HCT116 (cell line): ENCODE data around the gene ARL6IP4. TPM values are rescaled to one million over a fixed set of nuclear protein-coding genes. Genes with fewer than 3 reads are reported as not detected.

Source experiments
- ATAC-seq: fragments of 200-7000 bp; cut with Tn5 transposase; 2 replicates; pipeline ENCODE4 v1.9.1; 2020; ENCODE audit warnings: mild to moderate bottlenecking, moderate library complexity
- BruUV-seq: library from RNA; stranded (reverse); fragments of 400-500 nt; replicated peaks from 2 replicates; lab custom pipeline; 2021; lab: Mats Ljungman, UMichigan
- CTCF ChIA-PET: fragments of 300-600 bp; sonication (Branson Sonifier 250); formaldehyde crosslinking; loops from one replicate; lab custom pipeline; 2021; ENCODE audit warnings: antibody characterized with exemption; lab: Charles Lee
- POLR2A ChIA-PET: fragments of 300-600, 350-600 bp; sonication (Branson Sonifier 250); formaldehyde crosslinking; loops from one replicate; lab custom pipeline; 2021; ENCODE audit warnings: antibody characterized with exemption; lab: Charles Lee
- RAD21 ChIA-PET, 2 experiments: fragments of 300-600 bp; sonication (Branson Sonifier 250); formaldehyde crosslinking; loops; one replicate each; lab custom pipeline; 2023; ENCODE audit warnings: low total read pairs in 2 of 2; ENCODE audit not compliant: uncharacterized antibody in 2 of 2, unreplicated experiment in 2 of 2, low non-redundant PET in 1 of 2; lab: Charles Lee
- DNase-seq: peaks from one replicate; pipeline ENCODE4 v3.0.0-alpha.2; 2010; ENCODE audit warnings: low read depth, low spot score
- H2AFZ ChIP-seq: fragments of 200-600 bp; shearing (Covaris generic), sonication (generic); 2 replicates; pipeline ENCODE4 v1.6.1; 2017; ENCODE audit warnings: low read depth, mixed run types, mixed read lengths, antibody characterized with exemption, low read length; ENCODE audit not compliant: poor library complexity, severe bottlenecking
- H3K27ac ChIP-seq: 2 replicates; pipeline ENCODE4 v1.5.1; 2012; ENCODE audit warnings: low read depth, low read length
- H3K27me3 ChIP-seq: fragments of 200-600 bp; sonication (generic); 2 replicates; pipeline ENCODE4 v1.6.1; 2016; ENCODE audit warnings: mixed run types, low read length, mixed read lengths; ENCODE audit not compliant: insufficient read depth
- H3K36me3 ChIP-seq, 2 experiments: fragments of 200-500 bp in 1 of 2; fragments of 200-600 bp in 1 of 2; sonication (Bioruptor generic) in 1 of 2; sonication (generic) in 1 of 2; 2 replicates each; pipeline versions ENCODE4 v1.5.1 to v1.6.1; 2014 to 2016; ENCODE audit warnings: low read length in 2 of 2, inconsistent platforms in 1 of 2, mixed read lengths in 1 of 2, mixed run types in 1 of 2; ENCODE audit not compliant: insufficient read depth in 2 of 2, control insufficient read depth in 1 of 2
- H3K4me1 ChIP-seq, 2 experiments: fragments of 200-600 bp in 1 of 2; sonication (generic) in 1 of 2; 2 replicates each; pipeline versions ENCODE4 v1.5.1 to v1.6.1; 2012 to 2017; ENCODE audit warnings: low read length in 2 of 2, inconsistent platforms in 1 of 2, mild to moderate bottlenecking in 1 of 2, mixed read lengths in 1 of 2, mixed run types in 1 of 2, moderate library complexity in 1 of 2; ENCODE audit not compliant: insufficient read depth in 2 of 2, control insufficient read depth in 1 of 2
- H3K4me2 ChIP-seq: fragments of 200-600 bp; sonication (generic); 2 replicates; pipeline ENCODE4 v1.6.1; 2017; ENCODE audit warnings: mixed run types, low read length, mixed read lengths
- H3K4me3 ChIP-seq, 2 experiments: fragments of 200-600 bp in 1 of 2; sonication (generic) in 1 of 2; replicated peaks in 1 of 2; 2 replicates each; pipeline ENCODE4 v1.5.1; 2011 to 2016; ENCODE audit warnings: low read length in 2 of 2, control low read depth in 1 of 2, low read depth in 1 of 2, mild to moderate bottlenecking in 1 of 2, mixed read lengths in 1 of 2, mixed run types in 1 of 2
- H3K79me2 ChIP-seq: fragments of 200-600 bp; sonication (generic); 2 replicates; pipeline ENCODE4 v1.6.1; 2017; ENCODE audit warnings: mild to moderate bottlenecking, mixed run types, low read length, moderate library complexity, mixed read lengths; ENCODE audit not compliant: insufficient read depth
- H3K9ac ChIP-seq: fragments of 200-600 bp; sonication (generic); 2 replicates; pipeline ENCODE4 v1.6.1; 2016; ENCODE audit warnings: low read length, mixed read lengths
- H3K9me2 ChIP-seq: fragments of 200-600 bp; sonication (generic), shearing (Covaris generic); 2 replicates; pipeline ENCODE4 v1.6.1; 2017; ENCODE audit warnings: mixed run types, mild to moderate bottlenecking, moderate library complexity; ENCODE audit not compliant: insufficient read depth
- H3K9me3 ChIP-seq, 2 experiments: fragments of 200-500 bp in 1 of 2; fragments of 200-600 bp in 1 of 2; sonication (Bioruptor generic) in 1 of 2; sonication (generic) in 1 of 2; 2 replicates each; pipeline ENCODE4 v1.6.1; 2014 to 2017; ENCODE audit warnings: low read length in 2 of 2, mixed read lengths in 2 of 2, inconsistent platforms in 1 of 2, low read depth in 1 of 2, mild to moderate bottlenecking in 1 of 2, mixed run types in 1 of 2, moderate library complexity in 1 of 2; ENCODE audit not compliant: control insufficient read depth in 1 of 2, insufficient read depth in 1 of 2
- H4K20me1 ChIP-seq: fragments of 200-600 bp; sonication (generic), shearing (Covaris generic); 2 replicates; pipeline ENCODE4 v1.6.1; 2017; ENCODE audit warnings: mixed run types, mild to moderate bottlenecking, moderate library complexity; ENCODE audit not compliant: insufficient read depth
- ATF3 ChIP-seq: IDR thresholded peaks from 2 replicates; pipeline ENCODE4 v1.6.1; 2012
- CBX3 ChIP-seq: IDR thresholded peaks from 2 replicates; pipeline ENCODE4 v1.6.1; 2012; ENCODE audit warnings: low read depth
- EGR1 ChIP-seq: IDR thresholded peaks from 2 replicates; pipeline ENCODE4 v1.6.1; 2012; ENCODE audit warnings: low read depth
- EZH2 ChIP-seq: fragments of 200-600 bp; sonication (generic); IDR thresholded peaks from 2 replicates; pipeline ENCODE4 v1.6.1; 2017; ENCODE audit warnings: antibody characterized with exemption, mixed run types
- EZH2phosphoT487 ChIP-seq: fragments of 200-600 bp; IDR thresholded peaks from 2 replicates; pipeline ENCODE4 v1.6.1; 2018; ENCODE audit warnings: antibody characterized with exemption, borderline replicate concordance
- FOSL1 ChIP-seq: IDR thresholded peaks from 2 replicates; pipeline ENCODE4 v1.6.1; 2012; ENCODE audit warnings: low read depth
- JUND ChIP-seq: IDR thresholded peaks from 2 replicates; pipeline ENCODE4 v1.6.1; 2012
- MAX ChIP-seq: IDR thresholded peaks from 2 replicates; pipeline ENCODE4 v1.6.1; 2012
- POLR2A ChIP-seq: IDR thresholded peaks from 2 replicates; pipeline ENCODE4 v1.7.0; 2011; ENCODE audit warnings: borderline replicate concordance; ENCODE audit not compliant: insufficient read depth, insufficient read length; ENCODE audit errors: extremely low read depth
- POLR2AphosphoS5 ChIP-seq: IDR thresholded peaks from 2 replicates; pipeline ENCODE4 v1.6.1; 2011; ENCODE audit warnings: mild to moderate bottlenecking, low read depth, low read length, moderate library complexity
- RAD21 ChIP-seq: IDR thresholded peaks from 2 replicates; pipeline ENCODE4 v1.6.1; 2012; ENCODE audit warnings: low read depth, mild to moderate bottlenecking
- REST ChIP-seq: IDR thresholded peaks from 2 replicates; pipeline ENCODE4 v1.6.1; 2012; ENCODE audit warnings: low read depth
- SIN3A ChIP-seq: IDR thresholded peaks from 2 replicates; pipeline ENCODE4 v1.6.1; 2012; ENCODE audit warnings: low read depth
- SP1 ChIP-seq: IDR thresholded peaks from 2 replicates; pipeline ENCODE4 v1.6.1; 2012; ENCODE audit warnings: low read depth
- TCF7L2 ChIP-seq: IDR thresholded peaks from 2 replicates; pipeline ENCODE4 v1.7.0; 2011; ENCODE audit warnings: borderline replicate concordance, inconsistent platforms; ENCODE audit not compliant: insufficient read depth, insufficient read length; ENCODE audit errors: extremely low read depth
- ZBTB33 ChIP-seq: IDR thresholded peaks from 2 replicates; pipeline ENCODE4 v1.6.1; 2011; ENCODE audit warnings: mild to moderate bottlenecking, low read length, moderate library complexity; ENCODE audit not compliant: insufficient replicate concordance; ENCODE audit errors: extremely low read depth
- ZFX ChIP-seq: fragments of 450-650 bp; IDR thresholded peaks from 2 replicates; pipeline ENCODE4 v1.6.1; 2017
- ZNF274 ChIP-seq: fragments of 200-500 bp; sonication (Bioruptor generic); IDR thresholded peaks from 2 replicates; pipeline ENCODE4 v1.6.1; 2014; ENCODE audit warnings: mild to moderate bottlenecking, low read depth, low read length, inconsistent platforms
- intact Hi-C: fragments of 100-400 bp; cut with micrococcal nuclease; formaldehyde crosslinking; loops from 2 replicates; pipeline ENCODE4 v1.10.0; 2022
- total RNA-seq: library from RNA; stranded (reverse); gene quantifications from one replicate; pipeline ENCODE4 v1.2.1, GENCODE V29; 2021; ENCODE audit not compliant: unreplicated experiment

ARL6IP4 gene
- total RNA-seq, 1 experiment from 2014 or later: 128 TPM

GRCh38 chr12:122989225-122989839, 8.9 kb downstream of the ARL6IP4 start:
- Histone ChIP-seq H2AFZ (no peak overlapping the region), H3K9me2 (no peaks in the 10 kb centered on the region), H4K20me1 (no peaks in the 10 kb centered on the region), H3K4me2 (no peak overlapping the region), H3K9me3 (no peaks in the 10 kb centered on the region), H3K27ac (no peak overlapping the region), H3K9ac (no peak overlapping the region), H3K79me2 (no peaks in the 10 kb centered on the region), H3K4me1 (no peaks in the 10 kb centered on the region), H3K36me3 (no peaks in the 10 kb centered on the region), H3K4me3 (no peak overlapping the region), H3K27me3 (no peaks in the 10 kb centered on the region)
- ChIA-PET POLR2A (no interaction called here), RAD21 (no interaction called here), CTCF (interaction anchor here (0.7 to 1.5 kb wide), 2 partner anchors 249 to 431 kb away, joined by 3 to 4 read pairs; no protein-coding TSS in a partner anchor)
- ATAC-seq (peak; percentile 39; the same call in 1 of the 2 replicates), DNase-seq (no peak)
- TF ChIP-seq ZFX: no peak
- no peak for TF ChIP-seq EZH2
- no peak for TF ChIP-seq CBX3
- TF ChIP-seq SP1: no peak
- no peak for TF ChIP-seq MAX
- TF ChIP-seq RAD21: no peak
- no peak for TF ChIP-seq ZNF274
- TF ChIP-seq SIN3A: no peak
- TF ChIP-seq ATF3: no peak
- no peak for TF ChIP-seq EZH2phosphoT487
- TF ChIP-seq POLR2AphosphoS5: no peak
- TF ChIP-seq FOSL1: no peak
- TF ChIP-seq EGR1: no peak
- TF ChIP-seq REST: no peak
- TF ChIP-seq JUND: no peak
- TF ChIP-seq POLR2A: no peak
- no peak for TF ChIP-seq ZBTB33
- no peak for TF ChIP-seq TCF7L2
- intact Hi-C loops: no loop called here
- BruUV-seq: no TSS peak
